Measurements from ENCODE around the gene TXNDC8. TPM values are rescaled to one million over a fixed set of nuclear protein-coding genes. Genes with fewer than 3 reads are reported as not detected.

The TXNDC8 gene
- total RNA-seq, 2 donors from 2014 or later, result not detected

- Histone ChIP-seq H3K4me3 (no peak overlapping the region), H3K9me3 (no peaks in the 10 kb centered on the region), H3K36me3 (no peaks in the 10 kb centered on the region), H3K4me1 (replicated peaks) (no peaks in the 10 kb centered on the region), H3K27me3 (replicated peaks; ENCODE audit: insufficient read depth) (no peaks in the 10 kb centered on the region), H3K27ac (no peak overlapping the region)
- WGBS, result 44% methylated on average over 5 of the region's 5 CpGs
- DNase-seq (ENCODE audit: low spot score), result no peak
- intact Hi-C loops (cut with DNase I), result no loop called here
- TF ChIP-seq, protein P1, sequence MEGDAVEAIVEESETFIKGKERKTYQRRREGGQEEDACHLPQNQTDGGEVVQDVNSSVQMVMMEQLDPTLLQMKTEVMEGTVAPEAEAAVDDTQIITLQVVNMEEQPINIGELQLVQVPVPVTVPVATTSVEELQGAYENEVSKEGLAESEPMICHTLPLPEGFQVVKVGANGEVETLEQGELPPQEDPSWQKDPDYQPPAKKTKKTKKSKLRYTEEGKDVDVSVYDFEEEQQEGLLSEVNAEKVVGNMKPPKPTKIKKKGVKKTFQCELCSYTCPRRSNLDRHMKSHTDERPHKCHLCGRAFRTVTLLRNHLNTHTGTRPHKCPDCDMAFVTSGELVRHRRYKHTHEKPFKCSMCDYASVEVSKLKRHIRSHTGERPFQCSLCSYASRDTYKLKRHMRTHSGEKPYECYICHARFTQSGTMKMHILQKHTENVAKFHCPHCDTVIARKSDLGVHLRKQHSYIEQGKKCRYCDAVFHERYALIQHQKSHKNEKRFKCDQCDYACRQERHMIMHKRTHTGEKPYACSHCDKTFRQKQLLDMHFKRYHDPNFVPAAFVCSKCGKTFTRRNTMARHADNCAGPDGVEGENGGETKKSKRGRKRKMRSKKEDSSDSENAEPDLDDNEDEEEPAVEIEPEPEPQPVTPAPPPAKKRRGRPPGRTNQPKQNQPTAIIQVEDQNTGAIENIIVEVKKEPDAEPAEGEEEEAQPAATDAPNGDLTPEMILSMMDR (IDR thresholded peaks at IDR 0.05), result no peak
- TF ChIP-seq POLR2AphosphoS5 (IDR thresholded peaks at IDR 0.05), result no peak
- no peak for TF ChIP-seq POLR2A (IDR thresholded peaks at IDR 0.05)
Measured at GRCh38 chr9:110329639-110330230, 7.9 kb downstream of the TXNDC8 start.

- no peak for DNase-seq (ENCODE audit: low spot score)
- H3K27ac ChIP-seq, result no peak overlapping the region
- WGBS, result 73% methylated on average over 1 of the region's 1 CpG
- H3K36me3 ChIP-seq, result no peaks in the 10 kb centered on the region
- no peak overlapping the region for H3K4me3 ChIP-seq
- intact Hi-C loops (cut with DNase I), result no loop called here
- no peaks in the 10 kb centered on the region for H3K4me1 ChIP-seq (replicated peaks)
- no peaks in the 10 kb centered on the region for H3K9me3 ChIP-seq
- H3K27me3 ChIP-seq (replicated peaks; ENCODE audit: insufficient read depth), result no peaks in the 10 kb centered on the region
- TF ChIP-seq POLR2A (IDR thresholded peaks at IDR 0.05) (no peak), POLR2AphosphoS5 (IDR thresholded peaks at IDR 0.05) (no peak)
- TF ChIP-seq, protein P1 (IDR thresholded peaks at IDR 0.05), result no peak
Measured at GRCh38 chr9:110328763-110329162, 8.9 kb downstream of the TXNDC8 start.

DNA sequence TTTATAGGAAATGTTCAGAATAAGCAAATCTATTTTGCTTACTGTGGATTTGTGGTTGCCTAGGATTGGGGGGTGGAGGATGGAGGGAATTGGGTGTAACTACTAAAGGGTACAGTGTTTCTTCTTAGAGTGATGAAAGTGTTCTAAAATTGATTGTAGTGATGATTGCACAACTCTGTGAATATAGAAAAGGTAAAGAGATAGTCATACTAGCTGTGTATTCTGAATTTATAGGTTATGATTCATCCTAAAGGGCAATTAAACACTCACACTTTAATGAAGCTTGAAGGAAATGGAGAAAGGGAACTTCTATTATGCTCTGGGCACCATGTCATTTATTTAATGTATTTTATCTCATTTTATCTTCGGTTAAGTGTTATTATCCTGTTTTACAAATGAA, 9.9 kb downstream of the TXNDC8 start:
- Histone ChIP-seq H3K27ac (no peak overlapping the region), H3K4me3 (no peak overlapping the region), H3K36me3 (no peaks in the 10 kb centered on the region), H3K4me1 (replicated peaks) (no peaks in the 10 kb centered on the region), H3K9me3 (no peaks in the 10 kb centered on the region), H3K27me3 (replicated peaks; ENCODE audit: insufficient read depth) (no peaks in the 10 kb centered on the region)
- intact Hi-C loops (cut with DNase I), result no loop called here
- WGBS, result 60% methylated on average over 1 of the region's 1 CpG
- no peak for DNase-seq (ENCODE audit: low spot score)
- TF ChIP-seq POLR2A (IDR thresholded peaks at IDR 0.05) (no peak), POLR2AphosphoS5 (IDR thresholded peaks at IDR 0.05) (no peak)
- TF ChIP-seq, protein P1 (IDR thresholded peaks at IDR 0.05), result no peak

DNA sequence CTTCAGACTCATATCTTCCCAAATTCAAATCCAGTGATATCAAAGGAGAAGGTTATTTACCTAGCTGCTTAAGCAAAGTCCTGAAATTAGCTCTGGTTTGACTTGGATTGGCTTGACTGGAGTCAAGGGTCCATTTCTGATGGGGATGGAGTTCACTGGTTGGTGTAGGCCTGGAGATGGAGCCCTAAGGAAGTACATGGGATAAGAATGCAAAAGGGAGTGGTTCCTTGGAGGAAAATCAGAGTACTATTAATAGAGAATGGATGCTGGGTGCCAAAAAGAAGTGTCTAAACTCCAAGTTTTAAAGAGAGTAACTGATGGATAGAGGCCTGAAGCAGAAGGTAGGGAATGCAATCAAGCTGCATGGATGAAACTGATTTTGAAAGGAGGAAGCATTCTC, 13.8 kb downstream of the TXNDC8 start:
- no peaks in the 10 kb centered on the region for H3K36me3 ChIP-seq
- no peak for DNase-seq (ENCODE audit: low spot score)
- H3K4me3 ChIP-seq, result no peak overlapping the region
- no peaks in the 10 kb centered on the region for H3K9me3 ChIP-seq
- TF ChIP-seq POLR2AphosphoS5 (IDR thresholded peaks at IDR 0.05) (no peak), POLR2A (IDR thresholded peaks at IDR 0.05) (no peak)
- TF ChIP-seq, protein P1 (IDR thresholded peaks at IDR 0.05), result no peak
- no peaks in the 10 kb centered on the region for H3K4me1 ChIP-seq (replicated peaks)
- intact Hi-C loops (cut with DNase I), result no loop called here
- H3K27ac ChIP-seq, result no peak overlapping the region
- no peaks in the 10 kb centered on the region for H3K27me3 ChIP-seq (replicated peaks; ENCODE audit: insufficient read depth)

- TF ChIP-seq, protein P1 (IDR thresholded peaks at IDR 0.05), result no peak
- no peak for TF ChIP-seq POLR2AphosphoS5 (IDR thresholded peaks at IDR 0.05)
- TF ChIP-seq POLR2A (IDR thresholded peaks at IDR 0.05), result no peak
- Histone ChIP-seq H3K4me1 (replicated peaks) (no peaks in the 10 kb centered on the region), H3K36me3 (no peaks in the 10 kb centered on the region), H3K4me3 (no peak overlapping the region), H3K27ac (no peak overlapping the region), H3K9me3 (no peaks in the 10 kb centered on the region), H3K27me3 (replicated peaks; ENCODE audit: insufficient read depth) (no peaks in the 10 kb centered on the region)
- WGBS, result 22% methylated on average over 3 of the region's 3 CpGs
- DNase-seq (ENCODE audit: low spot score), result no peak
- intact Hi-C loops (cut with DNase I), result no loop called here
Measured at GRCh38 chr9:110320651-110321445, 16.8 kb downstream of the TXNDC8 start.
